Endodermal cell (in vitro differentiated cells): ENCODE data around the gene ALPK1. TPM values are rescaled to one million over a fixed set of nuclear protein-coding genes. Genes with fewer than 3 reads are reported as not detected.
A peak's percentile ranks its signal among the peaks of the same experiment; 100 is the strongest.
"Not testable (repeated sequence)": the region's sequence is repeated elsewhere in the genome, so short reads cannot be mapped to it uniquely, and the experiment has no call there.

Source experiments
- DNase-seq: peaks from one replicate; pipeline ENCODE4 v3.0.0-alpha.2; 2017
- H3K27ac ChIP-seq: 2 replicates; pipeline ENCODE4 v1.5.1; 2013; ENCODE audit warnings: mild to moderate bottlenecking, low read depth, low read length, moderate library complexity
- H3K27me3 ChIP-seq: 2 replicates; pipeline ENCODE4 v1.6.1; 2013; ENCODE audit warnings: mild to moderate bottlenecking, low read length, moderate library complexity; ENCODE audit not compliant: insufficient read depth, control insufficient read depth, poor library complexity, severe bottlenecking
- H3K36me3 ChIP-seq: 2 replicates; pipeline ENCODE4 v1.7.0; 2013; ENCODE audit warnings: mild to moderate bottlenecking, low read length, moderate library complexity; ENCODE audit not compliant: control insufficient read depth, insufficient read depth
- H3K4me1 ChIP-seq: one replicate; pipeline ENCODE4 v1.7.0; 2013; ENCODE audit warnings: low read length; ENCODE audit not compliant: control insufficient read depth, insufficient read depth
- H3K4me3 ChIP-seq: 2 replicates; pipeline ENCODE4 v1.5.1; 2013; ENCODE audit warnings: mild to moderate bottlenecking, low read length, moderate library complexity
- H3K9ac ChIP-seq: 2 replicates; pipeline ENCODE4 v1.6.1; 2013; ENCODE audit warnings: mild to moderate bottlenecking, low read length, moderate library complexity; ENCODE audit not compliant: poor library complexity, severe bottlenecking; ENCODE audit errors: extremely low read depth
- H3K9me3 ChIP-seq: 2 replicates; pipeline ENCODE4 v1.6.1; 2013; ENCODE audit warnings: mild to moderate bottlenecking, low read length, moderate library complexity; ENCODE audit not compliant: control insufficient read depth
- H3K27ac Mint-ChIP-seq: 2 replicates; pipeline ENCODE4 v1.8.0; 2020; ENCODE audit warnings: mixed read lengths
- H3K27me3 Mint-ChIP-seq: 2 replicates; pipeline ENCODE4 v1.8.0; 2021; ENCODE audit warnings: mild to moderate bottlenecking, mixed read lengths; ENCODE audit not compliant: insufficient read depth
- H3K36me3 Mint-ChIP-seq: 2 replicates; pipeline ENCODE4 v1.8.0; 2020; ENCODE audit warnings: low read depth, mixed read lengths
- H3K4me1 Mint-ChIP-seq: 2 replicates; pipeline ENCODE4 v1.8.0; 2020; ENCODE audit warnings: mixed read lengths
- H3K4me3 Mint-ChIP-seq: 2 replicates; pipeline ENCODE4 v1.8.0; 2020; ENCODE audit warnings: mild to moderate bottlenecking, moderate library complexity, mixed read lengths
- H3K9me3 Mint-ChIP-seq: 2 replicates; pipeline ENCODE4 v1.8.0; 2020; ENCODE audit warnings: mild to moderate bottlenecking, mixed read lengths
- CTCF ChIP-seq: fragments of 200-600 bp; sonication (generic); conservative IDR thresholded peaks from 2 replicates; pipeline ENCODE4 v1.5.0; 2021; ENCODE audit warnings: antibody characterized with exemption, mild to moderate bottlenecking
- WGBS, 2 experiments: methylation state at CpG; one replicate each; pipeline versions ENCODE4 v1.1.5 to v1.1.7; 2013; ENCODE audit warnings: missing lambda C conversion rate in 2 of 2, mixed read lengths in 1 of 2; ENCODE audit not compliant: insufficient coverage in 1 of 2, insufficient read length in 1 of 2; 5-methylcytosine and 5-hydroxymethylcytosine counted together
- total RNA-seq, 2 donors: library from RNA; stranded (reverse); fragmentation: NEBNext Ultra II Directional in 1 of 2; extraction: Animal tissue kit (Norgen Biotek cat#: 25700) in 1 of 2; gene quantifications; 2 replicates in 1 of 2; 3 replicates in 1 of 2; pipeline ENCODE4 v1.2.1, GENCODE V29; 2021

Gene ALPK1
- total RNA-seq, 2 donors from 2014 or later, result 0.24 to 0.44 TPM

GRCh38 chr4:112299721-112300120, 2.6 kb downstream of the ALPK1 start:
- no peaks in the 10 kb centered on the region for H3K9me3 Mint-ChIP-seq
- H3K27ac ChIP-seq, result no peak overlapping the region
- H3K36me3 Mint-ChIP-seq, result no peaks in the 10 kb centered on the region
- H3K4me1 ChIP-seq, result no peaks in the 10 kb centered on the region
- no peak overlapping the region for H3K9ac ChIP-seq
- no peaks in the 10 kb centered on the region for H3K27me3 ChIP-seq
- H3K4me1 Mint-ChIP-seq, result no peaks in the 10 kb centered on the region
- H3K36me3 ChIP-seq, result no peaks in the 10 kb centered on the region
- H3K4me3 Mint-ChIP-seq, result no peak overlapping the region
- H3K27ac Mint-ChIP-seq, result no peak overlapping the region
- DNase-seq, result no peak
- no peaks in the 10 kb centered on the region for H3K9me3 ChIP-seq
- no peak for TF ChIP-seq CTCF
- WGBS, 2 experiments, result 88 to 100% methylated on average over 1 to 2 of the region's 4 CpGs
- H3K27me3 Mint-ChIP-seq, result peaks cover 7% of the 10 kb centered on the region
- no peak overlapping the region for H3K4me3 ChIP-seq

- TF ChIP-seq CTCF, result no peak
- no peaks in the 10 kb centered on the region for H3K9me3 Mint-ChIP-seq
Observed at GRCh38 chr4:112302320-112303274, 5.4 kb downstream of the ALPK1 start.

GRCh38 chr4:112305477-112305876, 8.3 kb downstream of the ALPK1 start:
- H3K36me3 ChIP-seq, H3K4me1 ChIP-seq, H3K4me3 Mint-ChIP-seq, H3K27ac ChIP-seq, H3K4me3 ChIP-seq, H3K9ac ChIP-seq, H3K36me3 Mint-ChIP-seq, DNase-seq, H3K9me3 Mint-ChIP-seq, H3K27ac Mint-ChIP-seq, H3K4me1 Mint-ChIP-seq, H3K9me3 ChIP-seq, H3K27me3 ChIP-seq: not testable (repeated sequence)
- peaks cover 11% of the 10 kb centered on the region for H3K27me3 Mint-ChIP-seq
- 84% methylated on average over 3 of the region's 3 CpGs; no CpG with 5 or more reads in 1 of the 2 experiments for WGBS, 2 experiments

More at GRCh38 chr4:112302320-112303274, 5.4 kb downstream of the ALPK1 start:
- Mint-ChIP-seq H3K27me3 (peaks cover 13% of the 10 kb centered on the region), H3K4me1 (no peaks in the 10 kb centered on the region), H3K27ac (no peak overlapping the region), H3K4me3 (no peak overlapping the region), H3K36me3 (no peaks in the 10 kb centered on the region)
- no peak overlapping the region for H3K4me3 ChIP-seq
- H3K9me3 ChIP-seq, result no peaks in the 10 kb centered on the region
- no peak overlapping the region for H3K27ac ChIP-seq
- H3K4me1 ChIP-seq, result no peaks in the 10 kb centered on the region
- peak; percentile 58 for DNase-seq
- no peaks in the 10 kb centered on the region for H3K36me3 ChIP-seq
- H3K9ac ChIP-seq, result no peak overlapping the region
- H3K27me3 ChIP-seq, result no peaks in the 10 kb centered on the region
- 80 to 89% methylated on average over 4 to 5 of the region's 5 CpGs for WGBS, 2 experiments
